SK-N-SH (cell line): ENCODE results near the gene CCDC50. TPM values are rescaled to one million over a fixed set of nuclear protein-coding genes. Genes with fewer than 3 reads are reported as not detected.

Experiments used
- CTCF ChIA-PET: fragments of 300-600, 350-600 bp; formaldehyde crosslinking; extraction: SDS; loops from one replicate; lab custom pipeline; 2021; lab: Yijun Ruan, JAX
- POLR2A ChIA-PET: fragments of 350-600 bp; sonication (Branson Sonifier 250); formaldehyde crosslinking; extraction: SDS; loops from one replicate; lab custom pipeline; 2020; ENCODE audit warnings: antibody characterized with exemption, inconsistent platforms; lab: Yijun Ruan, JAX
- DNase-seq: peaks from one replicate; pipeline ENCODE4 v3.0.0; 2012
- H2AFZ ChIP-seq: fragments of 200-600 bp; sonication (generic); 2 replicates; pipeline ENCODE4 v1.8.1; 2016; ENCODE audit warnings: antibody characterized with exemption, mild to moderate bottlenecking, low read depth
- H3F3A ChIP-seq: fragments of 200-600 bp; sonication (generic); replicated peaks from 2 replicates; pipeline ENCODE3; 2016; ENCODE audit warnings: antibody characterized with exemption, mild to moderate bottlenecking; ENCODE audit not compliant: insufficient read depth
- H3K27ac ChIP-seq, 2 experiments: fragments of 200-500 bp in 1 of 2; fragments of 200-600 bp in 1 of 2; sonication (Bioruptor generic) in 1 of 2; sonication (generic), shearing (Covaris generic) in 1 of 2; 2 replicates each; pipeline versions ENCODE4 v1.5.1 to v1.6.1; 2014 to 2016; ENCODE audit warnings: low read depth in 2 of 2, inconsistent platforms in 1 of 2, low read length in 1 of 2, mild to moderate bottlenecking in 1 of 2, mixed read lengths in 1 of 2
- H3K27me3 ChIP-seq: fragments of 200-600 bp; sonication (generic), shearing (Covaris generic); 2 replicates; pipeline ENCODE4 v1.6.1; 2016; ENCODE audit warnings: mixed run types; ENCODE audit not compliant: insufficient read depth
- H3K36me3 ChIP-seq, 2 experiments: fragments of 200-500 bp in 1 of 2; fragments of 200-600 bp in 1 of 2; sonication (Bioruptor generic) in 1 of 2; sonication (generic) in 1 of 2; replicated peaks in 1 of 2; 2 replicates each; pipeline versions ENCODE3 to v1.5.1; 2014 to 2016; ENCODE audit warnings: low read length in 1 of 2, mild to moderate bottlenecking in 1 of 2; ENCODE audit not compliant: insufficient read depth in 2 of 2, control insufficient read depth in 1 of 2
- H3K4me1 ChIP-seq, 2 experiments: fragments of 200-500 bp in 1 of 2; fragments of 200-600 bp in 1 of 2; sonication (Bioruptor generic) in 1 of 2; sonication (generic), shearing (Covaris generic) in 1 of 2; 2 replicates each; pipeline versions ENCODE4 v1.5.1 to v1.6.1; 2014 to 2016; ENCODE audit warnings: low read depth in 1 of 2, low read length in 1 of 2, mixed run types in 1 of 2; ENCODE audit not compliant: insufficient read depth in 2 of 2, control insufficient read depth in 1 of 2
- H3K4me2 ChIP-seq: fragments of 200-600 bp; sonication (generic), shearing (Covaris generic); 2 replicates; pipeline ENCODE4 v1.6.1; 2017; ENCODE audit warnings: mixed run types
- H3K4me3 ChIP-seq, 2 experiments: fragments of 200-500 bp in 1 of 2; fragments of 200-600 bp in 1 of 2; sonication (Bioruptor generic) in 1 of 2; sonication (generic), shearing (Covaris generic) in 1 of 2; 2 replicates each; pipeline versions ENCODE4 v1.5.1 to v1.8.1; 2014 to 2016; ENCODE audit warnings: low read depth in 2 of 2, inconsistent platforms in 1 of 2, low read length in 1 of 2, mild to moderate bottlenecking in 1 of 2, mixed read lengths in 1 of 2, moderate library complexity in 1 of 2
- H3K79me2 ChIP-seq: fragments of 200-600 bp; sonication (generic); 2 replicates; pipeline ENCODE4 v1.8.1; 2017; ENCODE audit warnings: mild to moderate bottlenecking; ENCODE audit not compliant: insufficient read depth
- H3K9ac ChIP-seq: fragments of 200-600 bp; sonication (generic); 2 replicates; pipeline ENCODE4 v1.6.1; 2017; ENCODE audit warnings: mixed run types
- H3K9me2 ChIP-seq: fragments of 200-600 bp; sonication (generic); 2 replicates; pipeline ENCODE4 v1.6.1; 2017; ENCODE audit warnings: mixed run types
- H3K9me3 ChIP-seq: fragments of 200-600 bp; sonication (generic); 2 replicates; pipeline ENCODE4 v1.6.1; 2017; ENCODE audit warnings: mixed run types, mild to moderate bottlenecking, moderate library complexity
- H4K20me1 ChIP-seq: fragments of 200-600 bp; sonication (generic); 2 replicates; pipeline ENCODE4 v1.6.1; 2017; ENCODE audit warnings: mild to moderate bottlenecking, mixed run types; ENCODE audit not compliant: insufficient read depth
- CHD2 ChIP-seq: fragments of 150-350 bp; IDR thresholded peaks from 2 replicates; pipeline ENCODE4 v1.6.1; 2018; ENCODE audit warnings: low read length; ENCODE audit not compliant: partially characterized antibody
- EP300 ChIP-seq, 2 experiments: IDR thresholded peaks; 2 replicates each; pipeline versions ENCODE4 v1.4.0 to v1.6.1; 2012; ENCODE audit warnings: borderline replicate concordance in 1 of 2, low read depth in 1 of 2, low read length in 1 of 2
- EZH2phosphoT487 ChIP-seq: fragments of 200-600 bp; sonication (generic); IDR thresholded peaks from 2 replicates; pipeline ENCODE4 v1.6.1; 2017; ENCODE audit warnings: low read depth, mixed run types, mild to moderate bottlenecking, antibody characterized with exemption, moderate library complexity, borderline replicate concordance
- FOSL2 ChIP-seq: IDR thresholded peaks from 2 replicates; pipeline ENCODE4 v1.4.0; 2012; ENCODE audit warnings: low read depth, mild to moderate bottlenecking, moderate library complexity, borderline replicate concordance
- GABPA ChIP-seq: IDR thresholded peaks from 2 replicates; pipeline ENCODE4 v1.4.0; 2012; ENCODE audit warnings: low read depth, mild to moderate bottlenecking
- GATA2 ChIP-seq: sonication (generic); formaldehyde crosslinking; IDR thresholded peaks from 2 replicates; pipeline ENCODE4 v1.5.0; 2020; ENCODE audit warnings: mild to moderate bottlenecking, missing genetic modification reagents
- JUND ChIP-seq: IDR thresholded peaks from 2 replicates; pipeline ENCODE4 v1.4.0; 2012
- MXI1 ChIP-seq: IDR thresholded peaks from 2 replicates; pipeline ENCODE4 v1.6.1; 2012; ENCODE audit warnings: mild to moderate bottlenecking, low read depth, low read length, improper control_type of control experiment
- NFIC ChIP-seq: IDR thresholded peaks from 2 replicates; pipeline ENCODE4 v1.4.0; 2012; ENCODE audit warnings: borderline replicate concordance
- POLR2AphosphoS5 ChIP-seq: IDR thresholded peaks from 2 replicates; pipeline ENCODE4 v1.6.1; 2012; ENCODE audit warnings: low read depth, low read length
- RFX5 ChIP-seq: IDR thresholded peaks from 2 replicates; pipeline ENCODE4 v1.6.1; 2012; ENCODE audit warnings: mild to moderate bottlenecking, improper control_type of control experiment, low read length
- RXRA ChIP-seq: IDR thresholded peaks from 2 replicates; pipeline ENCODE4 v1.4.0; 2012; ENCODE audit warnings: low read depth, mild to moderate bottlenecking, borderline replicate concordance
- SIN3A ChIP-seq: IDR thresholded peaks from 2 replicates; pipeline ENCODE4 v1.6.1; 2012; ENCODE audit warnings: low read depth, mild to moderate bottlenecking, low read length, moderate library complexity, borderline replicate concordance
- TEAD4 ChIP-seq: IDR thresholded peaks from 2 replicates; pipeline ENCODE4 v1.4.0; 2012; ENCODE audit warnings: mild to moderate bottlenecking, borderline replicate concordance; ENCODE audit not compliant: insufficient read depth
- WGBS: methylation state at CpG from one replicate; pipeline ENCODE4 v1.1.6; 2017; ENCODE audit warnings: low lambda C conversion rate; 5-methylcytosine and 5-hydroxymethylcytosine counted together
- polyA plus RNA-seq, 3 experiments: library from polyadenylated mRNA; depleted of rRNA; stranded (reverse); fragments of >200 nt; gene quantifications; 2 replicates each; pipeline ENCODE4 v1.2.3, GENCODE V29; 2012
- TF ChIP-seq, protein P1 (sequence below): IDR thresholded peaks from 2 replicates; pipeline ENCODE4 v1.4.0; 2012; ENCODE audit warnings: low read depth
- TF ChIP-seq, protein P2 (sequence below): IDR thresholded peaks from 2 replicates; pipeline ENCODE4 v1.4.0; 2012; ENCODE audit warnings: low read depth, borderline replicate concordance
- TF ChIP-seq, protein P3 (sequence below): fragments of 200-600 bp; sonication (generic); IDR thresholded peaks from 2 replicates; pipeline ENCODE4 v1.6.1; 2017; ENCODE audit warnings: antibody characterized with exemption, mild to moderate bottlenecking, moderate library complexity
- TF ChIP-seq, protein P4 (sequence below): IDR thresholded peaks from 2 replicates; pipeline ENCODE4 v1.4.0; 2012; ENCODE audit warnings: low read depth, borderline replicate concordance
- TF ChIP-seq, protein P5 (sequence below): fragments of 150-350 bp; IDR thresholded peaks from 2 replicates; pipeline ENCODE4 v1.6.1; 2016; ENCODE audit warnings: mild to moderate bottlenecking, low read depth, low read length
- TF ChIP-seq, protein P6 (sequence below): IDR thresholded peaks from 2 replicates; pipeline ENCODE4 v1.6.1; 2012; ENCODE audit warnings: mild to moderate bottlenecking, low read depth, low read length, moderate library complexity

CCDC50 gene
- polyA plus RNA-seq, 1 of the 3 experiments (the other 2 are of a cell fraction) = 21.9 TPM

DNA sequence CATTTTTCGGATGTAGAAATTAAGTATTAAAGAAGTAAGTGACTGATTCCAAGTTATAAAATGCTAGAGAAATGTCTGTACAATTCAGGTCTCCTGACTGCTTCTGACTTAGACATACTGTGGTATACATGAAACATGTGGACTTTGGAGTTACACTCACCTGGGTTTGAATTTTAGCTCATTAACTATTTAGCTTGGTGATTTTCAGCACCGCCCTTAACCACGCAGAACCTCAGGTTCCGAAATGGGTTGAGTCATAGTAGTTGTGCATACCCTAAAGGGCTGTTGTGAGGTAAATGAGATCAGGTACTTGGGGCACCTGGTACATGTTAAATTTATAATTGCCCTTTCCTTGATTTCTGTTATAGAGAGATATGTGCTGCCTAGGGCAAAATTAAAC, 34.0 kb downstream of the CCDC50 start (continued):
- TF ChIP-seq GABPA (no peak), EP300 (IDR thresholded peaks at IDR 0.05; ENCODE audit: borderline replicate concordance in 1 of 2, low read depth in 1 of 2, low read length in 1 of 2) (no peak), GATA2 (CRISPR knock-in tag) (no peak), TEAD4 (no peak), RXRA (no peak)
- TF ChIP-seq, protein P1, sequence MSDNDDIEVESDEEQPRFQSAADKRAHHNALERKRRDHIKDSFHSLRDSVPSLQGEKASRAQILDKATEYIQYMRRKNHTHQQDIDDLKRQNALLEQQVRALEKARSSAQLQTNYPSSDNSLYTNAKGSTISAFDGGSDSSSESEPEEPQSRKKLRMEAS = no peak

DNA sequence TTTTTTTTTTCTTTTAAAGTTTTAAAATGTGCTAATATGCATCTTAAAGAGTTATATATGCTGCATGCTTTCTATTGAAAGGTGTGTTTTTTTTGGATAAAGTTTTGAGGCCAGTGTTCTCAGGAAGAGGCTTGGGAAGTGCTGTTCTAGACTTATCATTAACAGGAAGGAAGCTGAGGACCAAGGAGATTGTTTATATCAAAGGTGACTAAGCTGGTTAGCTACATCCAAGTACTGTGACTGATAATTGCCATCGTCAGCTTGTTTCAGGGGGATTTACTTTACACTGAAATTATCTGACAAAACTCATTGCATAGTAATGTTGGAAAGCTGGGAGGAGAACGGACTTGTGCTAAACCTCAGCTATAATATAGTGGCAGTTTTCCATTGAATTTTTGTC, 37.5 kb downstream of the CCDC50 start:
- Histone ChIP-seq H3F3A (no peaks in the 10 kb centered on the region), H2AFZ (no peak overlapping the region), H3K9me2 (no peaks in the 10 kb centered on the region), H3K9me3 (no peaks in the 10 kb centered on the region), H3K36me3 (peaks cover 68 to 70% of the 10 kb centered on the region in 2 experiments), H3K79me2 (no peaks in the 10 kb centered on the region), H3K4me3 (no peak overlapping the region), H3K9ac (no peak overlapping the region)
- 96% methylated on average over 2 of the region's 2 CpGs for WGBS
- TF ChIP-seq, protein P2, sequence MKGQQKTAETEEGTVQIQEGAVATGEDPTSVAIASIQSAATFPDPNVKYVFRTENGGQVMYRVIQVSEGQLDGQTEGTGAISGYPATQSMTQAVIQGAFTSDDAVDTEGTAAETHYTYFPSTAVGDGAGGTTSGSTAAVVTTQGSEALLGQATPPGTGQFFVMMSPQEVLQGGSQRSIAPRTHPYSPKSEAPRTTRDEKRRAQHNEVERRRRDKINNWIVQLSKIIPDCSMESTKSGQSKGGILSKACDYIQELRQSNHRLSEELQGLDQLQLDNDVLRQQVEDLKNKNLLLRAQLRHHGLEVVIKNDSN = no peak
- TF ChIP-seq, protein P3, sequence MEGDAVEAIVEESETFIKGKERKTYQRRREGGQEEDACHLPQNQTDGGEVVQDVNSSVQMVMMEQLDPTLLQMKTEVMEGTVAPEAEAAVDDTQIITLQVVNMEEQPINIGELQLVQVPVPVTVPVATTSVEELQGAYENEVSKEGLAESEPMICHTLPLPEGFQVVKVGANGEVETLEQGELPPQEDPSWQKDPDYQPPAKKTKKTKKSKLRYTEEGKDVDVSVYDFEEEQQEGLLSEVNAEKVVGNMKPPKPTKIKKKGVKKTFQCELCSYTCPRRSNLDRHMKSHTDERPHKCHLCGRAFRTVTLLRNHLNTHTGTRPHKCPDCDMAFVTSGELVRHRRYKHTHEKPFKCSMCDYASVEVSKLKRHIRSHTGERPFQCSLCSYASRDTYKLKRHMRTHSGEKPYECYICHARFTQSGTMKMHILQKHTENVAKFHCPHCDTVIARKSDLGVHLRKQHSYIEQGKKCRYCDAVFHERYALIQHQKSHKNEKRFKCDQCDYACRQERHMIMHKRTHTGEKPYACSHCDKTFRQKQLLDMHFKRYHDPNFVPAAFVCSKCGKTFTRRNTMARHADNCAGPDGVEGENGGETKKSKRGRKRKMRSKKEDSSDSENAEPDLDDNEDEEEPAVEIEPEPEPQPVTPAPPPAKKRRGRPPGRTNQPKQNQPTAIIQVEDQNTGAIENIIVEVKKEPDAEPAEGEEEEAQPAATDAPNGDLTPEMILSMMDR = no peak
- TF ChIP-seq EP300 (IDR thresholded peaks at IDR 0.05; ENCODE audit: borderline replicate concordance in 1 of 2, low read depth in 1 of 2, low read length in 1 of 2) (no peak), SIN3A (no peak), CHD2 (no peak), FOSL2 (no peak), RFX5 (no peak), EZH2phosphoT487 (no peak), JUND (no peak), POLR2AphosphoS5 (no peak), MXI1 (no peak), RXRA (no peak), NFIC (no peak)
- TF ChIP-seq, protein P4, sequence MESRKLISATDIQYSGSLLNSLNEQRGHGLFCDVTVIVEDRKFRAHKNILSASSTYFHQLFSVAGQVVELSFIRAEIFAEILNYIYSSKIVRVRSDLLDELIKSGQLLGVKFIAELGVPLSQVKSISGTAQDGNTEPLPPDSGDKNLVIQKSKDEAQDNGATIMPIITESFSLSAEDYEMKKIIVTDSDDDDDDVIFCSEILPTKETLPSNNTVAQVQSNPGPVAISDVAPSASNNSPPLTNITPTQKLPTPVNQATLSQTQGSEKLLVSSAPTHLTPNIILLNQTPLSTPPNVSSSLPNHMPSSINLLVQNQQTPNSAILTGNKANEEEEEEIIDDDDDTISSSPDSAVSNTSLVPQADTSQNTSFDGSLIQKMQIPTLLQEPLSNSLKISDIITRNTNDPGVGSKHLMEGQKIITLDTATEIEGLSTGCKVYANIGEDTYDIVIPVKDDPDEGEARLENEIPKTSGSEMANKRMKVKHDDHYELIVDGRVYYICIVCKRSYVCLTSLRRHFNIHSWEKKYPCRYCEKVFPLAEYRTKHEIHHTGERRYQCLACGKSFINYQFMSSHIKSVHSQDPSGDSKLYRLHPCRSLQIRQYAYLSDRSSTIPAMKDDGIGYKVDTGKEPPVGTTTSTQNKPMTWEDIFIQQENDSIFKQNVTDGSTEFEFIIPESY = no peak
- TF ChIP-seq, protein P5, sequence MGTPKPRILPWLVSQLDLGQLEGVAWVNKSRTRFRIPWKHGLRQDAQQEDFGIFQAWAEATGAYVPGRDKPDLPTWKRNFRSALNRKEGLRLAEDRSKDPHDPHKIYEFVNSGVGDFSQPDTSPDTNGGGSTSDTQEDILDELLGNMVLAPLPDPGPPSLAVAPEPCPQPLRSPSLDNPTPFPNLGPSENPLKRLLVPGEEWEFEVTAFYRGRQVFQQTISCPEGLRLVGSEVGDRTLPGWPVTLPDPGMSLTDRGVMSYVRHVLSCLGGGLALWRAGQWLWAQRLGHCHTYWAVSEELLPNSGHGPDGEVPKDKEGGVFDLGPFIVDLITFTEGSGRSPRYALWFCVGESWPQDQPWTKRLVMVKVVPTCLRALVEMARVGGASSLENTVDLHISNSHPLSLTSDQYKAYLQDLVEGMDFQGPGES = no peak
- TF ChIP-seq, protein P6, sequence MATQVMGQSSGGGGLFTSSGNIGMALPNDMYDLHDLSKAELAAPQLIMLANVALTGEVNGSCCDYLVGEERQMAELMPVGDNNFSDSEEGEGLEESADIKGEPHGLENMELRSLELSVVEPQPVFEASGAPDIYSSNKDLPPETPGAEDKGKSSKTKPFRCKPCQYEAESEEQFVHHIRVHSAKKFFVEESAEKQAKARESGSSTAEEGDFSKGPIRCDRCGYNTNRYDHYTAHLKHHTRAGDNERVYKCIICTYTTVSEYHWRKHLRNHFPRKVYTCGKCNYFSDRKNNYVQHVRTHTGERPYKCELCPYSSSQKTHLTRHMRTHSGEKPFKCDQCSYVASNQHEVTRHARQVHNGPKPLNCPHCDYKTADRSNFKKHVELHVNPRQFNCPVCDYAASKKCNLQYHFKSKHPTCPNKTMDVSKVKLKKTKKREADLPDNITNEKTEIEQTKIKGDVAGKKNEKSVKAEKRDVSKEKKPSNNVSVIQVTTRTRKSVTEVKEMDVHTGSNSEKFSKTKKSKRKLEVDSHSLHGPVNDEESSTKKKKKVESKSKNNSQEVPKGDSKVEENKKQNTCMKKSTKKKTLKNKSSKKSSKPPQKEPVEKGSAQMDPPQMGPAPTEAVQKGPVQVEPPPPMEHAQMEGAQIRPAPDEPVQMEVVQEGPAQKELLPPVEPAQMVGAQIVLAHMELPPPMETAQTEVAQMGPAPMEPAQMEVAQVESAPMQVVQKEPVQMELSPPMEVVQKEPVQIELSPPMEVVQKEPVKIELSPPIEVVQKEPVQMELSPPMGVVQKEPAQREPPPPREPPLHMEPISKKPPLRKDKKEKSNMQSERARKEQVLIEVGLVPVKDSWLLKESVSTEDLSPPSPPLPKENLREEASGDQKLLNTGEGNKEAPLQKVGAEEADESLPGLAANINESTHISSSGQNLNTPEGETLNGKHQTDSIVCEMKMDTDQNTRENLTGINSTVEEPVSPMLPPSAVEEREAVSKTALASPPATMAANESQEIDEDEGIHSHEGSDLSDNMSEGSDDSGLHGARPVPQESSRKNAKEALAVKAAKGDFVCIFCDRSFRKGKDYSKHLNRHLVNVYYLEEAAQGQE = no peak
- TF ChIP-seq, all 33 proteins: peak for 0
- H4K20me1 ChIP-seq = no peaks in the 10 kb centered on the region
- no peak for DNase-seq
- no peaks in the 10 kb centered on the region for H3K27me3 ChIP-seq
- H3K4me1 ChIP-seq = peaks cover 0 to 8% of the 10 kb centered on the region in 2 experiments; a peak in 3 of 4 replicates
- CTCF ChIA-PET = interaction anchor here (1.3 kb wide), 1 partner anchor 10 kb away, joined by 4 read pairs; no protein-coding TSS in a partner anchor
- POLR2A ChIA-PET = no interaction called here
- H3K4me2 ChIP-seq = no peak overlapping the region
- no peak overlapping the region for H3K27ac ChIP-seq
